HG02970 (cell line): ENCODE data around the gene GPR82.
"Not testable (repeated sequence)": the region's sequence is repeated elsewhere in the genome, so short reads cannot be mapped to it uniquely, and the experiment has no call there.

Source experiments
- ATAC-seq: cut with Tn5 transposase; IDR thresholded peaks from one replicate; pipeline ENCODE4 v1.9.1; 2021; ENCODE audit warnings: mild to moderate bottlenecking, moderate library complexity, moderate number of reproducible peaks; ENCODE audit not compliant: unreplicated experiment, low FRiP score

GPR82 gene

GRCh38 chrX:41723826-41724225 is at the start of gene GPR82:
Gene GPR82, plus strand, starts transcription at chrX:41724181. Its CDS starts 2,846 bp downstream, at chrX:41727027.
- no peak for ATAC-seq

GRCh38 chrX:41676361-41676760 is 47.6 kb upstream of the GPR82 start:
- not testable (repeated sequence) for ATAC-seq

- ATAC-seq, result no peak
Observed at GRCh38 chrX:41677183-41678060, 46.6 kb upstream of the GPR82 start.

- no peak for ATAC-seq
Observed at GRCh38 chrX:41684138-41684537, 39.8 kb upstream of the GPR82 start.

- no peak for ATAC-seq
Observed at GRCh38 chrX:41684940-41685339, 39.0 kb upstream of the GPR82 start.

GRCh38 chrX:41686788-41687187 is 37.2 kb upstream of the GPR82 start:
- no peak for ATAC-seq

- ATAC-seq, result no peak
Observed at GRCh38 chrX:41688156-41688555, 35.8 kb upstream of the GPR82 start.

GRCh38 chrX:41688835-41689234 is 35.1 kb upstream of the GPR82 start, which contains the start of gene GPR34:
Gene GPR34, plus strand, starts transcription at chrX:41688973. Its CDS starts 6,661 bp downstream, at chrX:41695634.
- no peak for ATAC-seq

- ATAC-seq, result no peak
Observed at GRCh38 chrX:41689711-41690110, 34.3 kb upstream of the GPR82 start.

- ATAC-seq, result no peak
Observed at GRCh38 chrX:41692162-41692749, 31.7 kb upstream of the GPR82 start.

GRCh38 chrX:41693024-41693423 is 31.0 kb upstream of the GPR82 start:
- no peak for ATAC-seq

- no peak for ATAC-seq
Observed at GRCh38 chrX:41695426-41695825, 28.6 kb upstream of the GPR82 start.

- ATAC-seq, result no peak
Observed at GRCh38 chrX:41703574-41704029, 20.4 kb upstream of the GPR82 start.

GRCh38 chrX:41705042-41705441 is 18.9 kb upstream of the GPR82 start:
- ATAC-seq, result no peak

- ATAC-seq, result no peak
Observed at GRCh38 chrX:41705680-41706374, 18.2 kb upstream of the GPR82 start.

- no peak for ATAC-seq
Observed at GRCh38 chrX:41707218-41707617, 16.8 kb upstream of the GPR82 start.

GRCh38 chrX:41708486-41708885 is 15.5 kb upstream of the GPR82 start:
- no peak for ATAC-seq

GRCh38 chrX:41711021-41711667 is 12.8 kb upstream of the GPR82 start:
- no peak for ATAC-seq

- ATAC-seq, result no peak
Observed at GRCh38 chrX:41716222-41716621, 7.8 kb upstream of the GPR82 start.

GRCh38 chrX:41716767-41717473 is 7.1 kb upstream of the GPR82 start:
- no peak for ATAC-seq
